ENCODE results near the gene QSER1.
"Not testable (repeated sequence)": the region's sequence is repeated elsewhere in the genome, so short reads cannot be mapped to it uniquely, and the experiment has no call there.

The QSER1 gene

GRCh38 chr11:33006010-33006409, 113.4 kb downstream of the QSER1 start:
- no peak for DNase-seq

- no peak for DNase-seq
Observed at GRCh38 chr11:33013755-33014154, 121.1 kb downstream of the QSER1 start.

GRCh38 chr11:33015621-33016551, 123.3 kb downstream of the QSER1 start, which contains the start of gene DEPDC7:
Gene DEPDC7, plus strand, starts transcription at chr11:33015878. Its CDS starts 78 bp downstream, at chr11:33015956.
- peak; percentile 78 for DNase-seq

- no peak for DNase-seq
Observed at GRCh38 chr11:33016654-33017053, 124.0 kb downstream of the QSER1 start.

GRCh38 chr11:33017478-33017877, 124.9 kb downstream of the QSER1 start:
- DNase-seq, result no peak

GRCh38 chr11:33017965-33018364, 125.4 kb downstream of the QSER1 start:
- DNase-seq, result no peak

GRCh38 chr11:33018840-33019239, 126.2 kb downstream of the QSER1 start:
- DNase-seq, result no peak

GRCh38 chr11:33021501-33021900, 128.9 kb downstream of the QSER1 start:
- no peak for DNase-seq

- DNase-seq, result no peak
Observed at GRCh38 chr11:33021937-33022336, 129.3 kb downstream of the QSER1 start.

- no peak for DNase-seq
Observed at GRCh38 chr11:33025339-33025722, 132.7 kb downstream of the QSER1 start.

- DNase-seq, result no peak
Observed at GRCh38 chr11:33027233-33027632, 134.6 kb downstream of the QSER1 start.

- DNase-seq, result no peak
Observed at GRCh38 chr11:33027846-33028536, 135.4 kb downstream of the QSER1 start.

- DNase-seq, result no peak
Observed at GRCh38 chr11:33028537-33028914, 135.9 kb downstream of the QSER1 start.

- DNase-seq, result not testable (repeated sequence)
Observed at GRCh38 chr11:33029218-33029617, 136.6 kb downstream of the QSER1 start.
